GM12873 (cell line): ENCODE measurements around the gene MKI67.

ENCODE experiments used
- TF ChIP-seq, protein P1 (sequence below): IDR thresholded peaks from 2 replicates; pipeline ENCODE4 v1.5.1; 2012; ENCODE audit warnings: low read depth, mild to moderate bottlenecking, moderate library complexity, low read length, control low read depth; ENCODE audit not compliant: insufficient read depth; ENCODE audit errors: missing control alignments

The MKI67 gene

DNA sequence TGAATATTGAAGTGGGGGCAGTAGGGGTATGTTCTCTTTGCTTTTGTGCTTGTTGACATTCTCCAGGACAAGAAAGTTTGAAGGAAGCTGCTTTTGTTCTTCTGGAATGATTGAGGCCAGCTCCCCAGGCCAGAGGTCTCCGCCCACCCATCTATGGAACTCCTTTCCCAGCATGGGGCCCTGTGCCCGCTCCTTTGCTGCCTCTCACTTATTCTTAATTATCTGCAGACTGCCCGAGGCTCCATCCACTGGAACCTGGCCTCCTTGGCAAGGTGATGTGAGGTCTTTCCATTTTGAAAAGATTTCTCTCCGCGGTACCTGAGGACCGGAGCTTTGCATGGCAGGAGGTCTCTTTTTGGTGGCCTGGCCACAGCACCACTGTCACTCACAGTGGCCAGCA lies 39.3 kb upstream of the MKI67 start:
- TF ChIP-seq, protein P1, sequence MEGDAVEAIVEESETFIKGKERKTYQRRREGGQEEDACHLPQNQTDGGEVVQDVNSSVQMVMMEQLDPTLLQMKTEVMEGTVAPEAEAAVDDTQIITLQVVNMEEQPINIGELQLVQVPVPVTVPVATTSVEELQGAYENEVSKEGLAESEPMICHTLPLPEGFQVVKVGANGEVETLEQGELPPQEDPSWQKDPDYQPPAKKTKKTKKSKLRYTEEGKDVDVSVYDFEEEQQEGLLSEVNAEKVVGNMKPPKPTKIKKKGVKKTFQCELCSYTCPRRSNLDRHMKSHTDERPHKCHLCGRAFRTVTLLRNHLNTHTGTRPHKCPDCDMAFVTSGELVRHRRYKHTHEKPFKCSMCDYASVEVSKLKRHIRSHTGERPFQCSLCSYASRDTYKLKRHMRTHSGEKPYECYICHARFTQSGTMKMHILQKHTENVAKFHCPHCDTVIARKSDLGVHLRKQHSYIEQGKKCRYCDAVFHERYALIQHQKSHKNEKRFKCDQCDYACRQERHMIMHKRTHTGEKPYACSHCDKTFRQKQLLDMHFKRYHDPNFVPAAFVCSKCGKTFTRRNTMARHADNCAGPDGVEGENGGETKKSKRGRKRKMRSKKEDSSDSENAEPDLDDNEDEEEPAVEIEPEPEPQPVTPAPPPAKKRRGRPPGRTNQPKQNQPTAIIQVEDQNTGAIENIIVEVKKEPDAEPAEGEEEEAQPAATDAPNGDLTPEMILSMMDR: no peak

DNA sequence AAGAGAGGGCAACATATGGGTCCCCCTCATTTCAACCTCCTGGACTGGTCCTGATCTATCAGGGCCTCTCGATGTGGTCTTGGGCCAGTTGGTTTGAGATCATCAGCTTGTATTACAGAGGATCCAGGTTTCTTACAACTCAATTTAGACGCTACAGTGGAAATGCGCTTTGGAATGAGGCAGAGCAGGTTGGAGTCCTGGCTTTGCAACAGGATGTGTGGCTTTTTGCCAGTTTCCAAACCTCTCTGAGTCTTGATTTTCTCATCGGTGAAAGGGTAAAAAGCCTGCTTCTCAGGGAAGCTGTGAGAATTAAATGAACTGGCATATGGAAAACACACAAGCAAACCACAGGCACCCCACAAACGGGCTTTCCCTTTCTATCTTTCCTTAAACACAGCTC lies 37.5 kb upstream of the MKI67 start:
- TF ChIP-seq, protein P1: no peak

- TF ChIP-seq, protein P1: no peak
These were observed 34.8 kb upstream of the MKI67 start for GRCh38 chr10:128161031-128161430.

GRCh38 chr10:128160297-128160711 lies 34.1 kb upstream of the MKI67 start:
- TF ChIP-seq, protein P1: no peak

DNA sequence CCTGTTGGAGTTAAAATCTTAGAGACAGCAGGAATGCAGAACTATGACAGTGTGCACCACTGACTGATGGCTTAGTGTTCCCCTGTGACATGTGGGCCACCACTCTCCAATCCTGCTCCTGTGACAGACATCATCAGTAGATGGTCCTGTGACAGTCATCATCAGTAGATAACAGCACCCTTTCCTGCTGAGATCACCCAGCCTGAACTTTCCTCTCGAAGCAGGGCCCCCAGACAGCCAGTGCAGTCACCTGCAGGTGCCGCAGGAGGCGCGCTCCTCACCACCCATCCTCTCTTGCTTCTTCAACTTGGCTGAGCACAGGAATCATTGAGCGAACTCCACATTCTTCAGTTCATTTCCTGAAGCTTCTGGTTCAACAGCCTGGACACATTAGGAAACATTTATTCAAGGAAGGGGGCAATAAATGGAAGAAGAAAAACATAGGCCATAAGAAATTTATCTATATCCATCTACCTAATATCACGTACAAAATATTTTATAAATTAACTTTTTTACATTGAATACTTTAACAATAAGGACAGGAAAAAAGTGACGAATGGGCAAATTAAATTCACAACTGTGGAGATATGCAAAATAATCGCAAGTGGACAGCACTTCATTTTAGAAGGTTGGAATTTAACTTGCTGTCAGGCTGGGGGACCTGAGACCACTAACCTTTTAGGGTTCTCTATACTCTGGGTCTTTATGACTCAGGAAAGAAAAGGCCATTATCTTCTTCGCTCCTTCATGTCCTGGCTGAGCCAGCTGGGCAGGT lies 32.0 kb upstream of the MKI67 start:
- TF ChIP-seq, protein P1: no peak

- TF ChIP-seq, protein P1: no peak
These were observed 31.0 kb upstream of the MKI67 start for GRCh38 chr10:128156999-128157755.
